CD4-positive, CD25-positive, alpha-beta regulatory T cell (primary cell): ENCODE results near the gene CNTNAP4. TPM values are rescaled to one million over a fixed set of nuclear protein-coding genes. Genes with fewer than 3 reads are reported as not detected.

Source experiments
- ATAC-seq, 2 donors: fragments of 150-1000 bp; cut with Tn5 transposase; one replicate each; pipeline ENCODE4 v1.10.0; 2021; ENCODE audit warnings: low read depth in 2 of 2, moderate number of reproducible peaks in 2 of 2, moderate library complexity in 1 of 2
- DNase-seq, 3 donors: peaks; one replicate each; pipeline versions ENCODE4 v3.0.0 to v3.0.0-alpha.2; 2012 to 2022; ENCODE audit warnings: mixed read lengths in 1 of 3
- H3K27ac ChIP-seq: one replicate; pipeline ENCODE4 v1.7.0; 2013; ENCODE audit warnings: mild to moderate bottlenecking, low read length; ENCODE audit not compliant: insufficient read depth, poor library complexity, severe bottlenecking
- H3K27me3 ChIP-seq: one replicate; pipeline ENCODE4 v1.7.0; 2013; ENCODE audit warnings: low read length; ENCODE audit not compliant: control insufficient read depth, insufficient read depth
- H3K36me3 ChIP-seq: one replicate; pipeline ENCODE4 v1.7.0; 2013; ENCODE audit warnings: mild to moderate bottlenecking, low read length, moderate library complexity; ENCODE audit not compliant: control insufficient read depth, insufficient read depth
- H3K4me1 ChIP-seq: 2 replicates; pipeline ENCODE4 v1.7.0; 2013; ENCODE audit warnings: mild to moderate bottlenecking, low read length; ENCODE audit not compliant: insufficient read depth, control insufficient read depth, poor library complexity, severe bottlenecking
- H3K4me3 ChIP-seq: one replicate; pipeline ENCODE4 v1.7.0; 2013; ENCODE audit warnings: low read depth, mild to moderate bottlenecking, low read length, moderate library complexity
- H3K9me3 ChIP-seq, 2 experiments: 1 replicate in 1 of 2; 2 replicates in 1 of 2; pipeline ENCODE4 v1.7.0; 2013; ENCODE audit warnings: low read length in 2 of 2, mild to moderate bottlenecking in 1 of 2, moderate library complexity in 1 of 2; ENCODE audit not compliant: control insufficient read depth in 2 of 2
- H3K27ac Mint-ChIP-seq, 3 donors: one replicate each; pipeline ENCODE4 v1.8.0; 2020 to 2022; ENCODE audit warnings: mild to moderate bottlenecking in 3 of 3, mixed read lengths in 3 of 3, moderate library complexity in 2 of 3
- H3K27me3 Mint-ChIP-seq: one replicate; pipeline ENCODE4 v1.8.0; 2022; ENCODE audit warnings: mild to moderate bottlenecking, mixed read lengths
- H3K36me3 Mint-ChIP-seq: one replicate; pipeline ENCODE4 v1.8.0; 2020; ENCODE audit warnings: mixed read lengths
- H3K4me1 Mint-ChIP-seq, 4 donors: one replicate each; pipeline ENCODE4 v1.8.0; 2020 to 2022; ENCODE audit warnings: mixed read lengths in 4 of 4, mild to moderate bottlenecking in 1 of 4
- H3K4me3 Mint-ChIP-seq, 4 donors: one replicate each; pipeline ENCODE4 v1.8.0; 2020 to 2022; ENCODE audit warnings: mild to moderate bottlenecking in 4 of 4, mixed read lengths in 4 of 4, moderate library complexity in 3 of 4
- H3K9me3 Mint-ChIP-seq, 7 donors: one replicate each; pipeline ENCODE4 v1.8.0; 2020 to 2022; ENCODE audit warnings: mixed read lengths in 7 of 7, mild to moderate bottlenecking in 3 of 7, moderate library complexity in 2 of 7
- polyA plus RNA-seq, 4 donors: library from polyadenylated mRNA; unstranded; fragments of 300-500 nt; fragmentation: Illumina TruSeq; gene quantifications; one replicate each; pipeline ENCODE4 v1.2.3, GENCODE V29; 2021
- total RNA-seq: library from RNA; stranded (reverse); gene quantifications from one replicate; pipeline ENCODE4 v1.2.3, GENCODE V29; 2022

CNTNAP4 gene
- total and polyA plus RNA-seq, 5 donors from 2014 or later, result not detected

DNA sequence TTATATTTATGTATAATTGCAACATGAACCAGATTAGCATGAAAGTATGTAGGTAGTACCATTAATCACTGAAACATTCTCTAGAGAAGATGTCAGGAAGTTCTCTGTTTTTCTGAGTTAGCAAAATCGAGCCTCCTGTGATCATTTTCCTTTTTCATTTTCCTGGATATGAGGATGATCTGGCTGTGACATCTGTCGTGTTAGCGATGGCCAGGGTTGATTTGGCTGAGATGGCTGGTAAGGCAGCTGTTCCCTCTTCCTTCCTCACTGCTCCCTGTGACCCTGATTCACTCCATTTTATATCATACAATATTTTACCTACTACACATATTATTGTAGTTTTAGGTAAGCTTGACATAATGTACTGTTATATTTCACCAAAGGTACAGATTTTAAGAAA is 10.3 kb downstream of the CNTNAP4 start:
- no peaks in the 10 kb centered on the region for H3K4me1 Mint-ChIP-seq

DNA sequence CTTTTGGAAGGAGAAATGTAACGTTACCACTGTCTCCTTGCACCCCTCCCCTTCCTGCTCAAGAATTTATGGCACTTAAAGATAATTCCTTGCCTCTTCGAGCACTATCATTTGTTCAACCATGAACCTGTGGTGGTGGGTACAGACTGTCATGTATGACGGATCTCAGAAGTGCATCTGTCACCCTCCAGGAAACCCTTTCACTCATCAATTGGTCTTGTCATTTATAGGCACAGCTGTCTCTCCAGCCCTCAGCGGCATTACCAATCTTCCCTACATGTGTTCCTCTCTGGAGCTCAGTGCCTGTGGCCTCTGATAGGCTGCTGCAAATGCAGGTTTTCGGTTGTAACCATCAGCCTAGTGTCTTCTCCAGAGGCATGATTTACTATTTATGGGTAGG is 15.0 kb downstream of the CNTNAP4 start:
- peaks cover 0 to 30% (median 5%) of the 10 kb centered on the region in 7 donors for H3K9me3 Mint-ChIP-seq
- Histone ChIP-seq H3K4me1 (no peaks in the 10 kb centered on the region), H3K4me3 (no peak overlapping the region), H3K36me3 (no peaks in the 10 kb centered on the region), H3K9me3 (no peaks in the 10 kb centered on the region), H3K27me3 (no peaks in the 10 kb centered on the region), H3K27ac (no peak overlapping the region)
- no peaks in the 10 kb centered on the region for H3K27me3 Mint-ChIP-seq
- DNase-seq, result no peak
- H3K4me1 Mint-ChIP-seq, result no peaks in the 10 kb centered on the region
- H3K36me3 Mint-ChIP-seq, result no peaks in the 10 kb centered on the region
- no peak overlapping the region for H3K4me3 Mint-ChIP-seq
- no peak overlapping the region for H3K27ac Mint-ChIP-seq
- no peak for ATAC-seq

More for the DNA sequence above, 10.3 kb downstream of the CNTNAP4 start:
- no peaks in the 10 kb centered on the region for H3K36me3 ChIP-seq
- no peaks in the 10 kb centered on the region for H3K4me1 ChIP-seq
- Mint-ChIP-seq H3K27me3 (no peaks in the 10 kb centered on the region), H3K9me3 (peaks cover 0 to 22% (median 6%) of the 10 kb centered on the region in 7 donors), H3K4me3 (no peak overlapping the region), H3K36me3 (no peaks in the 10 kb centered on the region), H3K27ac (no peak overlapping the region)
- no peak overlapping the region for H3K27ac ChIP-seq
- DNase-seq (no peak), ATAC-seq (no peak)
- no peaks in the 10 kb centered on the region for H3K27me3 ChIP-seq
- no peak overlapping the region for H3K4me3 ChIP-seq
- no peaks in the 10 kb centered on the region for H3K9me3 ChIP-seq

DNA sequence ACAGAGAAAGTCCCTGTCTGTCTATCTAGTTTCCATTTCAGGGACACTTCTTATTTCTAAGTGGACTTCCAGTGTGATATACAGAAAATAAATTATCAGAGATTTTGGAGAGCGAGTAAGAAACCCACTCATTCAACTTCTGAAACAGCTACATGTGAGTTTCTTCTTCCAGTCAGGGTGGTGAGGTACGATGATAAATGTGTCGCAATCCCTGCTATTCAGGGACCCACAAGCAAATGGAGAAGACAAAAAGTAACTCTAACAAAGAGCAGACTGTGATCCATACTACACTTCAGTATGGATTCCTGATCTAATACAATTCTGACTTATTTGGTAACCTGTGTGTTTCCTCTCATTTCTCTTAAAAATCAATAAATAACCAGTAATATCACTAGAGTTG is 16.8 kb downstream of the CNTNAP4 start:
- DNase-seq (no peak), ATAC-seq (no peak)
- Histone ChIP-seq H3K4me3 (no peak overlapping the region), H3K9me3 (no peaks in the 10 kb centered on the region), H3K4me1 (no peaks in the 10 kb centered on the region), H3K27me3 (no peaks in the 10 kb centered on the region), H3K36me3 (no peaks in the 10 kb centered on the region), H3K27ac (no peak overlapping the region)
- Mint-ChIP-seq H3K9me3 (peaks cover 0 to 21% (median 6%) of the 10 kb centered on the region in 7 donors), H3K36me3 (no peaks in the 10 kb centered on the region), H3K4me3 (no peak overlapping the region), H3K4me1 (no peaks in the 10 kb centered on the region), H3K27me3 (no peaks in the 10 kb centered on the region), H3K27ac (no peak overlapping the region)

DNA sequence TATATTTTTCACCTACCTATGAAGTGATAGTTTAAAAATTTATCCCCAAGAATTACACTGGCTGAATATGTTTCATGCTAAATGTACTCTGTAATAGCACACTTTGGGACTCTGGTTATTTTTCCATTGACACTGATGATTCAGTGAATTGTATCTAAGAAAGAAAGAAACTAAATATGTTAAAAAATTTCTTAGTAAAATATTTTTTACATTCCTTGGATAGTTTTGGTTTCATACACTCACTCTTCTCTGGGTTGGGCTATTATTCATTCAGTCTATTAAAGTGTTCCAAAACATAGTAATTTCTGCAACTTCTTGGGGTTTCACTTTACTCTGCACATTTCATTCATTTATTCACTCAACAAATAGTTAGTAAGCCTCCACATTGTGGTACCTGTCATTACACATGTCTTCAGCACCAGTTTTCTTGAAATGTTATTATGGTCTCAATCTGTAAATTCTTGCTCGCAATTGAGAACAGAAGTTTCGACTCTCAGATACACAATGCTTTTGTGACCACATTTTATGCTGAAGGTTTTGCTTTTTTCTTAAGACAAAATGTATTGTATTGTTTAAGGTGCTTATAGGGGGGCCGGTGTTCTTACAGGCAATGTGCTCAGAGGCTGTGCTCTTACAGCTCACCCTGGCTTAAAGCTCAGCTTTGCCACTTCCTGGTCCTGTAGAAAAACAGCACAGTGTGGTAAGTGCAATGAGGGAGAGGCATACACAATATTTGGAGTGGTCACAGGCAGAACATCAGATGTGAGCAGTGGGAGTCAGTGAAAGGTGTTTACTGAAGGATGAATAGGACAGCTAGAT is 17.4 kb downstream of the CNTNAP4 start:
- Histone ChIP-seq H3K27ac (no peak overlapping the region), H3K27me3 (no peaks in the 10 kb centered on the region), H3K4me1 (no peaks in the 10 kb centered on the region), H3K36me3 (no peaks in the 10 kb centered on the region), H3K4me3 (no peak overlapping the region), H3K9me3 (no peaks in the 10 kb centered on the region)
- Mint-ChIP-seq H3K4me3 (no peak overlapping the region), H3K4me1 (no peaks in the 10 kb centered on the region), H3K9me3 (peaks cover 0 to 21% (median 6%) of the 10 kb centered on the region in 7 donors), H3K27ac (no peak overlapping the region), H3K27me3 (no peaks in the 10 kb centered on the region), H3K36me3 (no peaks in the 10 kb centered on the region)
- DNase-seq (no peak), ATAC-seq (no peak)

DNA sequence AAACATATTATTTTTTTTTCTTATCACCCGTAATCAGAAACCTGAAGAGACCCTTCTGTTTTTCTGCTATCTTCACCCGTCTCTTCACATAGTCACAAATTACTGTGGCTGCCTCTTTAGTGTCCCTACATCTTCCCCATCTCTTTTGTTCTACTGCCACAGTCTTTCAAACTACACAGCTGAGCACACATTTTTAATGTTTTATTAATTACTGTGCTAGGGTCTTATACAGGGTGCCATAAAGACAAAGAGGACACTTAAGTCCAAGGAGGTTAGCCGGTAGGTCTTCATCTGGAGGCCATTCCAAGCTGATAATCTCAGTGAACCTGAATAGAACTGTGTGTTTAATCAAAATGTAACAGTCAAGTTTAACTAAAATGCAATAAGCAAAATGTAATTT is 20.7 kb downstream of the CNTNAP4 start:
- Histone ChIP-seq H3K36me3 (no peaks in the 10 kb centered on the region), H3K27me3 (no peaks in the 10 kb centered on the region), H3K4me3 (no peak overlapping the region), H3K27ac (no peak overlapping the region), H3K9me3 (no peaks in the 10 kb centered on the region), H3K4me1 (no peaks in the 10 kb centered on the region)
- Mint-ChIP-seq H3K36me3 (no peaks in the 10 kb centered on the region), H3K4me1 (peaks cover 0 to 1% (median 0%) of the 10 kb centered on the region in 4 donors), H3K27ac (no peak overlapping the region), H3K27me3 (no peaks in the 10 kb centered on the region), H3K4me3 (no peak overlapping the region), H3K9me3 (peaks cover 0 to 12% (median 2%) of the 10 kb centered on the region in 7 donors)
- ATAC-seq (no peak), DNase-seq (no peak)

DNA sequence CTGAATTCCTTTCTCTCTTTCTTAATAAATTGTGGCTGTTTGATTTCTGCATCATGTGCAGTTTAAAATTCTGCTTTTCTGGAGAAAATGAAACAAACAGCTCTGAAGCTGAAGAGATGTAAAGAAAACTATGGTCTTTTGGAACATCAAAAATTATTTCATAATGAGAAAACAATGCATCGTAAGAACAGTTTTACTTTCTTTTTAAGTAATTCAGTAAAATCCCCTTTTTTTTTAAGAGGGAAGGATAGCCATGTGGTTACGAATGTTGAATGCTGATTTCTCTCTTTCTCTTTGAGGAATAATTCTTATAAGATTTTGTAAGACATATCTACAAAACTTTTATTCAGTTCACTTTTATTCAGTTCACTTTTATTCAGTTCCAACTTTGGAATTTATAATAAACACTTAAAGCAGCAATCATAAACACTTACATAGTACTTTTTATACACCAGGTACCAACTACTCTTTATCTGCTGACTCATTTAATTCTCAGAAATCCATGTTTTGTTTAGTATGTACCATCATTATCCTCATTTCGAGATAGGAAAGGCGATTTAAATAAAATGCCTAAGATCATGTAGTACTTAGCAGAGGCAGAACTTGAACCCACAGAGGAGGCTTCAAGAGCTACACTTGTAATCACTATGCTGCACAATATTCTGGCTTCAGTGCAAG is 26.6 kb downstream of the CNTNAP4 start:
- ATAC-seq, result no peak
- H3K36me3 Mint-ChIP-seq, result no peaks in the 10 kb centered on the region

DNA sequence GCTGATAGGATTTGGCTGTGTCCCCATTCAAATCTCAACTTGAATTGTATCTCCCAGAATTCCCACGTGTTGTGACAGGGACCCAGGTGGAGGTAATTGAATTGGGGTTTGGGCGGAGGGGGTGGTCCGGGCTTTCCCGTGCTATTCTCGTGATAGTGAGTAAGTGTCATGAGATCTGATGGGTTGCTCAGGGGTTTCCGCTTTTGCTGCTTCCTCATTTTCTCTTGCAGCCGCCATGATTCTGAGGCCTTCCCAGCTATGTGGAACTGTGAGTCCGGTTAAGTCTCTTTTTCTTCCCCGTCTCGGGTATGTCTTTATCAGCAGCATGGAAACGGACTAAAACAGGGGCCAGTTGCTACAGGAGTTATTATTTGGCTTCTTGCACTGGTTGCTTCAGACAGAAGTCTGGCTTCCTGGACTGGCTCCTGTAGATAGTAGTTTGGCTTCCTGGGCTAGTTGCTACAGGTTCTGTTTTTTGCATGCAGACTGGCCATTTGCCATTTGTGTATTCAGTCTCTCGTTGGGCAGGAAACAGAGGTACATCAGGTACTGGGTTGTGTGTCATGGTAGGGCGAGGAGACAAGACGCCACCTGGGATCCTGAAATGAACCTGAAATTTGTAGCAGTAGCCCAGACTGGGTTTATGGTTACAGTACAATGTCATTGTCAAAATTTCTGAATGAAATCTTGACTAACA is 32.6 kb downstream of the CNTNAP4 start:
- no peaks in the 10 kb centered on the region for H3K27me3 Mint-ChIP-seq
- H3K27me3 ChIP-seq, result no peaks in the 10 kb centered on the region
- no peaks in the 10 kb centered on the region for H3K36me3 ChIP-seq
- no peaks in the 10 kb centered on the region for H3K36me3 Mint-ChIP-seq
- DNase-seq (no peak), ATAC-seq (no peak)
- H3K4me3 ChIP-seq, result no peak overlapping the region
- H3K9me3 ChIP-seq, result no peaks in the 10 kb centered on the region
- no peaks in the 10 kb centered on the region for H3K4me1 Mint-ChIP-seq
- peaks cover 0 to 10% (median 2%) of the 10 kb centered on the region in 7 donors for H3K9me3 Mint-ChIP-seq
- no peak overlapping the region for H3K27ac Mint-ChIP-seq
- no peak overlapping the region for H3K4me3 Mint-ChIP-seq
- no peak overlapping the region for H3K27ac ChIP-seq
- H3K4me1 ChIP-seq, result no peaks in the 10 kb centered on the region

More for the DNA sequence above, 26.6 kb downstream of the CNTNAP4 start:
- no peaks in the 10 kb centered on the region for H3K27me3 ChIP-seq
- H3K9me3 ChIP-seq, result no peaks in the 10 kb centered on the region
- H3K27ac Mint-ChIP-seq, result no peak overlapping the region
- peaks cover 0 to 6% (median 1%) of the 10 kb centered on the region in 7 donors for H3K9me3 Mint-ChIP-seq
- DNase-seq, result no peak
- H3K4me1 ChIP-seq, result no peaks in the 10 kb centered on the region
- no peak overlapping the region for H3K4me3 Mint-ChIP-seq
- H3K27me3 Mint-ChIP-seq, result no peaks in the 10 kb centered on the region
- H3K4me1 Mint-ChIP-seq, result peaks cover 0 to 1% (median 0%) of the 10 kb centered on the region in 4 donors
- H3K36me3 ChIP-seq, result no peaks in the 10 kb centered on the region
- H3K27ac ChIP-seq, result no peak overlapping the region
- no peak overlapping the region for H3K4me3 ChIP-seq
